Kidney capillary endothelial cell (primary cell): ENCODE measurements around the gene ARID5B.
"Not testable (repeated sequence)": the region's sequence is repeated elsewhere in the genome, so short reads cannot be mapped to it uniquely, and the experiment has no call there.

Experiments used
- DNase-seq: peaks from one replicate; pipeline ENCODE4 v3.0.0-alpha.2; 2018; ENCODE audit warnings: low spot score

ARID5B gene

DNA sequence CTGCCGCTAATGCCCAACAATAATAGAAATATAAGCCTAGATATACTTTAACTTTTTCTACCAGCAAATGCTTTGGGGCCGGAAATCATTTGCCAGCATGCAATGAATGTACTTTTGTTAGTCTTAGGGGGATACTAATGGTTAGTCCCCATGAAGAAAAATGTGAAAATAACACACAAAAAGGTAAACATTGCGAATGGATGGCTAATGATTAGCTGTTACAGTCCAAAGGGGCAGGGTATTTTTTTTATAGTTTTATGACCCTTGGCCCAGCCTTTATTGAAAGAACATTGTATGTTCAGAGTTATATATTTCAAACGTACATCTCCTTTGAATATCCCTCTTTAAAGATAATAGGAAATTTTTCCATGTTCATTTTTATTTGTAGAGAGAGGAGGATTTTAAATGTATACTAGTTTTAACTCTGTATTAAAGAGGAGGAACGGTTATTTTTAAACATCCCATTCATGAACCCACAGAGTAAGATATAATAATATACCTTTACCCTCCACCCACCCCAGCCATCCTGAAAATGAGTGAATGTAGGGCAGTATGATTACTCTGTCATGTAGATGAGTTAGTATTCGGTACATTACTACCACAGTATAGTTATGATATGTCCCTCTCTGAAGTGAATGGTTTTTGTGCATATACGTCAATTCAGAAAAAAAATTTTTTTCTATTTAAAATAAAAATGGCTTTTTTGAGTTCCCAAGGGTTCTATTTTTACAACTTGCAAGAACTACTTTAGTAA lies 63.6 kb downstream of the ARID5B start:
- no peak for DNase-seq

DNA sequence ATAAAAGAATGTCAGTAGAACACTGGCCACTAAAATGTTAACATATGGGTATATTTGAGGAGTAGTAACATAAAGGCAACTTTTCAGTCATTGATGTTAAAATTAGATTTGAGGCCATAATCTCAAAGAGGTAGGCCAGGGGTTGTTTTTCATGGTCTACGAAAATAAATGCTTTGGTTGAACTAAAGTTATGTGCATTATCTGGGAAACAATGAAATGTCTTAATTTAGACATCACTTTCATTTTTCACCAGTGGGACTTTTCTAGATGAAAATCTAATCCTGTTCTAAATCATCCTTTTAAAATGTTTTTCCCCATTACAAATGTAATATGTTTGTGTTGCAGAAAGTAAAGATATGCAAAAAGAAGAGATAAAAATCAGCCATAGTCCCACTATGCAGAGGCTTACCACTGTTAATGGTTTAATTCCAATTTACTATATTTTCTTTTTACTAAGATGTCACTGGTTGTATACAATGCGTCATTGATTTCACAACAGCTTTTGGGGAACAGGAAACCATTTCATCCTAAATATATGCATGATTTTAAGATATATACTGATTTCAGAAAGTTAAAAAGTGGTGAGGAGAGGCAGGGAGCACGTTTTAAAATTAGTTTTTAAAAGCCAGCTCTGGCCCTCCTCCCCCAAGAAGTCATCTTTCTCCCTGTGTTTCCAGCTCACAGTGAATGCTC lies 64.3 kb downstream of the ARID5B start:
- DNase-seq: no peak

DNA sequence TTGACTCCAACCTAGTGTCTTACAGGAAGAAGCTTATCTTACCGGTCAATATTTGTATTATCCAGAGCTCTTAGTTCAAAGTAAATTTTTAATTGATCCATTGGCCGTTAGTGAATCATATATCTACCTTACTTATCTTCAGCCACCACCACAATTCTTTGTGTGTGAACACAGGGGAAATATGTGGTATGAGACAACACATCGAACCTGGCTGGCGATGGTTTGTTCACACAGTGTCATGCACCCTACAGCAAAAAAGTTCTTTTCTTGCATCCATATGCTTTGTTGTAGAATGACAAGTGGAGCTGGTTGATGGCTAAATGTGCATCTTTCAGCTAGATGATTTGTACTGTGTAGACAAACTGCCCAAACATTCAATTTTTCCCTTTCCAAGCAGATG lies 65.8 kb downstream of the ARID5B start:
- no peak for DNase-seq

DNA sequence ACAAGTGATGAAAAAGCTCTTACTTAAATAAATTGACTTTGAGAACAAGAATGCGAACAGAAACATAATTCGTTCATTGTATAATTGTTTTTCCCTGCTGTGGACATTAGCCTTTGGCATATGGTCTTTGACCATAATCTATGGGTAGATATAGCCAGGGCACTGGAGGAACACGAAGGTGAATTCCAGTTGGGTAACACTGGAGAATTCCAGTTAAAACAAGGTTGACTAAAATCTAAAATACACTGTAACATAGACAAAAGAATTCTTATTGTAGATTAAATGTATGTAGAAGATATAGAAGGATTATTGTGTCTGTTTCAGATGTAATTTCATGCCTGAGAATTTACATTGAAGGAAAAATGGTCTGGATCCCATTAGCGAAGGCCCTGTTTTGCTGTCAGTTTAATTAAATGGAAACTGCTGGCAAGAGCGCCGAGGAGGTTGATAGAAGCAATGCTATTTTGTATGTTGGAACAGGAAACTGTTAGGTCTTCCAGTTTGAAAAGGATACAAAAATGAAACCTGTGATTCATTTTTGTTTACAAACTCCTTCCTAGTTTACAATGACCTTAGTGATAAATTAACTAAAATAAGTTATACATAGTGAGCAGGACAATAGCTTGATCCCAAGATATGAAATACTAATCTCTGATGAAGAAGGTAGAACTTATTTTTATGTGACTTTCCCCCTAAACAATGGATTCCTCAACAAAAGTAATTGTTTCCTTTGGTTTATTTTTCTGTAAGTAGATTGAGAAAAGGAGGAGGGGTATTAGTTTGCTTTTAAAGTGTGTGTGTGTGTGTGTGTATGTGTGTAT lies 68.9 kb downstream of the ARID5B start:
- peak; percentile 40 for DNase-seq

DNA sequence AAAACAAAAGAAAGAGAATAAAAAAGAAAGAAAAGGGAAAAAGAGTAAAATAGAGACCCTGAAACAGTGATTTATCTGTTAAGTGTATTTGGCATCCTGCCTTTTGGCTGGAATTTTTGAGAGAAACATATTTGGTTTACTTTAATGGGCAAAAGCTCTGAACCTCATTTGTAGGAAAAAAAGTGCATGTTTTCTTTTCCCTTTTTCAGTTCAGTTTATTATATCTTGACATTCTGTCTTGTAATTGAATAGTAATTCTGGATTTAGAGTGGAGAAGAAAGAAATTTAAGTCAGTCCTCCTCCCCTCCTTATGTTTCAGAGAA lies 69.5 kb downstream of the ARID5B start:
- no peak for DNase-seq

DNA sequence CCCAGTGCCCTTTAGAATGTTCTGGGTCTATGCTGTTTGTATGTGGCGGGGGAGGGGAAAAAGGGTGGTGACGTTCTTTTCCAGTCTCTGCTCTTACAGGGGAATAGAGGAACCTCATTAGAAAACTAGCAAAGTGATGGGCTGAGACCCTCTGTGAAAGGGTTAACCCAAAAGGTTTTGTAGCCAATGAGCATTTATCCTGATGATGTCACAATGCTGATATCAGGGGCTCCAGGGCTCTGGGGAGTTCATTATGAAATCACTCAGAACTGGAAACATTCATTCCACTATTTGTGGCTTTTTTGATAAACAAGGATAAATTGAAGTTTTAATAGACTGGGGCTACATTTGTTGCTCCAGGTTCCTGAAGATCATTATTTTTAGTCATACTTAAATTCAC lies 71.7 kb downstream of the ARID5B start:
- no peak for DNase-seq

DNA sequence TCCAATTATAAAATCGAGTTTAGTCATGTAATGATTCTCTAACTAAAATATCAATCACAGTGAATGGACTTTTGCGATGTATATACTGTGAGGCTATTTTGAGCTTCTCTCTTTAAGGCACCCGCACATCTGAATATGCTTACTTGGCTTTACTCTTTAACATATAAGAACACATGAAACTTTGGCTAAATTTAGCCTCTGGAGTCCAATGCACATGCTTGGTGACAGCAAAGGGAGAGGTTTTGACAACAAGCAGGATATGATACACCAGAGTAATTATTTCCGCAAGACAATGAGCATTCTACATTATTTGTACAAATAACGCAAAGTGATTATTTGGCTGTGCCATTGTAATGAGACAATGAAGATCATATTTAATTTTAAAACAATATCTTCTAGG lies 72.4 kb downstream of the ARID5B start:
- DNase-seq: peak; percentile 86

DNA sequence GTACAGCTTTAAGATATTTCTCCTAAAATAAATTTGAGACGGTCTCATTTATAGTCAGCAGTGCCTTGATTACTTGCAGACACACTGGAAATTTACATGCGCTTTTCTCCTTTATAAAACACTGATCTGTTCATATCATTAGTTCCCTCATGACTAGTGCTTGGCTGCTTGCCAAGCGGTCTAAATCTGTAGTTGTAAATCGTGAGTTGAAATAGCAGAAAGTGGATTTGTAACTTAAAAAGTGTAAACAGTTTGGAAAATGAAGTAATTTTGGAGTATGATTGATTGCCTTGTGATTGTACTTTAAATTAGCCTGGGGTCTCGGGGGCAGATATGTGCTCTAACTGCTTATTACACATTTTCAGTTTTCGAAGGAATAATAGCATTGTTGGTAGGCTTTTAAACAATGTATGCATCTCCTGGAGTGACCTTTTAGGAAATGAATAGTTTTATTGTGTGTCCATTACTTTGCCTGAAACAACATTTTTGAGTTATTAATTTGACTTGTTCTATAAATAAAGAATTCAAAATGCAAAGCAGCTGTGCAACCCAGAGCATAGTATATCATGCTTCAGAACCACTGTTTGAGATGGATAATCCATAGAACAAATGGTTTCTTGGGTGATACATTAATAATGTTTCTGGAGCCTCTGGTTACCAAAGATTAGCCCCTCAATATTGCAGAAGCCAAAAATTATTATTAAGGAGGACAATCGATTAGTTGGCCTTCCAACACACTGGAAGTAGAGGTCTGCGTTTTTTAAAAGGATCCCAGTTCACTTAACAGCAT lies 73.3 kb downstream of the ARID5B start:
- DNase-seq: peak; percentile 64

DNA sequence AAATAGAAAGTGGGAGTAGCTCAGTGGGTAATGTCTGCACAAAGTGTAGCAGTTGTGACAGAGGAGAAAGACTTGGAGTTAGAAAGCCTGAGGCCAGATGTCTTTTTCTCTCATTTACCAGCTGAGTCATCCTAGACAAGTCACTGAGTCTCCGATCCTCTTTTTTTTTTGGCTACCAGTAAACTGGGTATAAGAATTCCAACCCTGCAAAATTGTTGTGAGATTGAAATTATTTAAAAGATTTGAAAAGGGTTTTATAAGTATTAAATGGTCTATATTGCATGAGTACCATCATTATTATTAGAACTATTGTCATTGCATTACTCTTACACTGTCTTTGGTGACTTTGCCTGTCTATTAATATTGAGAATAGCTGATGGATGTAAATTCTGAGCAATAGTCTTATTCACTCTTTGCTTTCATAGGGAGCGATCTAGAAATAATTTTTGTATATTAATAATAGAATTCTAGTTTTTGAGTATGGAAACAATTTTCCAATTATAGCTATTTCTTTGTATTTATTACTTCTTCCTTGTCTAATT lies 74.0 kb downstream of the ARID5B start:
- DNase-seq: peak; percentile 44

DNA sequence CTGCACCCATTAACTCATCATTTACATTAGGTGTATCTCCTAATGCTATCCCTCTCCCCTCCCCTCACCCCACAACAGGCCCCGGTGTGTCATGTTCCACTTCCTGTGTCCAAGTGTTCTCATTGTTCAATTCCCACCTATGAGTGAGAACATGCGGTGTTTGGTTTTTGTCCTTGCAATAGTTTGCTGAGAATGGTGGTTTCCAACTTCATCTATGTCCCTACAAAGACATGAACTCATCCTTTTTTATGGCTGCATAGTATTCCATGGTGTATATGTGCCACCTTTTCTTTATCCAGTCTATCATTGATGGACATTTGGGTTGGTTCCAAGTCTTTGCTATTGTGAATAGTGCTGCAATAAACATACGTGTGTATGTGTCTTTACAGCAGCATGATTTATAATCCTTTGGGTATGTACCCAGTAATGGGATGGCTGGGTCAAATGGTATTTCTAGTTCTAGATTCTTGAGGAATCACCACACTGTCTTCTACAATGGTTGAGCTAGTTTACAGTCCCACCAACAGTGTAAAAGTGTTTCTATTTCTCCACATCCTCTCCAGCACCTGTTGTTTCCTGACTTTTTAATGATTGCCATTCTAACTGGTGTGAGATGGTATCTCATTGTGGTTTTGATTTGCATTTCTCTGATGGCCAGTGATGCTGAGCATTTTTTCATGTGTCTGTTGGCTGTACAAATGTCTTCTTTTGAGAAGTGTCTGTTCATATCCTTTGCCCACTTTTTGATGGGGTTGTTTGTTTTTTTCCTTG lies 75.6 kb downstream of the ARID5B start:
- DNase-seq: not testable (repeated sequence)

DNA sequence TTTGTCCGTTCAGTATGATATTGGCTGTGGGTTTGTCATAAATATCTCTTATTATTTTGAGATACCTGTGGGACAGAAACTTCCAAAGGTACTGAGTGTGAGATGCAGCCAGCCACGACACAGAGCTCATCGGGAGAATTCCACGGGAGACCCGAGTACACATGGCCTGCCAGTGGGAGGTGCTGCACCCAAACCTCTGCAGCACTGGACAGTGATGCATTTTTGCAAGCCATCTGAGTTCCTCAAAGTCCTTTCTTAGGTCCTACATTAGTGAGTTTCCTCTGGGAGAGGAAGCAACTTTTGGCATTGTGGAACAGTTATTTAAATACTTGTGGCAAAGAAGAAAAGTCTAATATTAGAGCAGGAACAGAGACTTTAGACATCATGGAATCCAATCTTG lies 77.5 kb downstream of the ARID5B start:
- no peak for DNase-seq

DNA sequence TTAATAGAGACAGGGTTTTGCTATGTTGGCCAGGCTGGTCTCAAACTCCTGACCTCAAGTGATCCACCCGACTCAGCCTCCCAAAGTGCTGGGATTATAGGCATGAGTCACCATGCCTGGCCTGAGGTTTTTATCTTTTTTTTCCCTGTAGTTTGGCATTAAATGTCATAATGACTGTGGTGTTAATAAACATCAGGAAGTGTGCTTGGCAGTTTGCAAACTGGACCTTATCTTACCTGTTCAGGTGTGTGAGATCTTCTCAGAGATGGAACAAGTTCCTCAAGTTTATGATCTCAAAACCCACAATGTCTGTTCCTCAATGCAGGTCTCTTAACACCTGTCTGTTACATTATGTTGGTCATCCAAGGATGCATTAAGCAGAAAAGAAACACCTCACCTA lies 80.0 kb downstream of the ARID5B start:
- no peak for DNase-seq

DNA sequence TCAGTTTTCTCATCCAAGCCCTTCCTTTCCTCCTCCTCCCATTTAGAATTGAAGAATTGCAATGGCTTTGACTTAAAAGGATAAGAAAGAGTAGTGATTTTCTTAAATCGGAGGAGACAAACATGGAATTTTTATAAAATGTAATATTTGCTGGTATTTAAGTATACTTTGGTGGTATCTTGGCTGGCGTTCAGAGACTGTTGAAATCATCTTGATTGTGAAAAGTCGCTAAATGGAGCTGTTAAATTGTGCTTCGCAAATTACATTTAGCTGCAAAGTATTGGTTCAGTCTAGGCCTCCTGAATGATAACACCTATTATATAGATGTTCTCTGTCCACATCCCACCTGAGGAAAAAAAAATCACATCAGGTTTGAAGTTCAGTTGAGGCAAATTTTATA lies 81.8 kb downstream of the ARID5B start:
- DNase-seq: no peak

DNA sequence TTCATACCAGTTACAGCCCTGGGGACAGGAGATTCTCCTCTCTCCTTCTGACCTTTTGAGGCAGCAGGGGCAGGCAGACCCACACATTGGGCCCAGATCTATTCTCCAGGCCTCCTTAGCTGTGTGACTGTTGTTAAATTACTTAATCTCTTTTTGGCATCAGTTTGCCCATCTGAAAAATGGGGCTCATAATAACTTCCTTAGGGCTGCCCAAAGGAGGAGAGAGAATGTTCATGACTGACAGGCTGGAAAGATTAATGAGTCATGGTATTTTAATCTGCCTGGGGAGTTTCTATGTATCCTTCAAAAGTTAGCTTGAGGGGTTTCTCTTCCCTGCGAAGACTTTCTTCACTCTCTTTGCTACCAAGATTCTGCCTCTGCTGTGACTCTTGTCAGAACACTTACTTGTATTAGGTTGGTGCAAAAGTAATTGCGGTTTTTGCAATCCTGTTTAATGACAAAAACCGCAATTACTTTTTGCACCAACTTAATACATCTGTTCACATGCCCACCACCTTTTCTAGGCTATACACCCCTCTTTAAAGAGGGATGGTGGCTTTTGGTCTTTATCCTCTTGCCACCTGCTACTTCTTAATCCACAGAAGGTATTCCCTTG lies 83.4 kb downstream of the ARID5B start:
- no peak for DNase-seq

DNA sequence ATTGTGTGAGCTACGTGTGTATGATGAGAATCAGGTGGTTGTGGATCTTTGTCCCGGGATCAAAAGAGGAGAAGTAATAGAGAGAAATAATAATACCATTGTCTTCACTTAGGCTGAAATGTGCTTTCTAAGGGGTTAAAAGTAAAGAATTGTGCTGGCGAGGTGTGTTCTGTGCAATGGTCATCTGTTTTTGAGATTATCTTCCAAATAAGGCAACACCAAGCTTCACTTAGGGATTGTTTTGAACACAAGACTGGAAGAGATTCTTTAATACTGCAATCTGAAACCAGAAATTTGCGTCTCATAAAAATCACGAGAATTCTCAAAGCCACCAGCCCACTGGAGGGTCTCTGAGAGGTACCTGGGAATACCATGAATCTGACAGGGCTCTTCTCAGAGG lies 84.2 kb downstream of the ARID5B start:
- DNase-seq: no peak

DNA sequence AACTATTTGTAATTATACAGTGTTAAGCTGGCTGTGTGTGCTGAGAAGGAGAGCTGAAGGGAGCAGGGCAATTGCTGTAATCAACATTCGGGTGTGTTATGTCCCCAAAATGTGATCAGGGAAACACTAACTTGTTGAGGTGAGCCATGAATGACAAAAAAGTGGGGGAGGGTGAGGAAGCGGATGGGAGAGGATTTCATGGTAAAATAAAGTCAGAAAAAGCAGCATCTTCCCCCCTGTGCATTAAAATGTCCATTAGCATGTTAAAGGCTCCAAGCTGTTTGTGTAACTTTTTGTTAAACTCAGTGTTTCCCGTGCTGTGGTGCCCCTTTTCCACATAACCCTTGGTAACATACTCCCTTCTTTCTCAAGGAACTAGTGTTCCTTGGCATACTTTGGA lies 84.9 kb downstream of the ARID5B start:
- DNase-seq: no peak

DNA sequence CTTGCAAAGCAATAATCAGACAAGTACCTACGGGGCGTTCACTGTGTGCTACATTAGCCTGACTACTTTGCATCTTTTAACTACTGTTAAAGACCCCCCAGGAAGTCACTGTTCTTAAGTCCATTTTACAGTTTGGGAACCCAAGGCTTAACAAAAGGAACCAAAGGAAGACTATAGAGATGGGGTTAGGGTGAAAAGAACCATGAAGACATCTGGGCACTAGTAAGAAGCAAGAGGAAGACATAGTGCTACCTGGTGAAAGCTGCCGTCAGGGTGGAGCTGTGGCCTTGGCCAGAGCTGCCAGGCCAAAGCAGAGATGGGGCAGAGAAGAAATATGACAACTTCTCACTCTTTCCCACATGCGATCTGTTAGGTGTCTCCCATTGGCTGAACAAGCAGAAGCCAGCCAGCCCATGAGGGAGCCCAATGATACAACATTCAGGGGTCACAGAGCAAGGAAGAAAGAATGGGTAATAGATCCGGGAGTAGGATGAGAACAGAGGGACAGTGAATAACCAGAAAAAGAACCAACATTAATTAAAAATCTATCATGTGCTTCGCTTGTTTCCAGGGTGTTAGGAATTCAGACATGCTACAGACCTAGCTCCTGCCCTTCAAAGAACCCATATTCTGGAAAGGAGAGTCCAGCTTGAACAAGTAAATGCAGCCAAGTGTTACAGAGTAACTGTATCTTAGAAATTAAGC lies 85.4 kb downstream of the ARID5B start:
- DNase-seq: no peak

DNA sequence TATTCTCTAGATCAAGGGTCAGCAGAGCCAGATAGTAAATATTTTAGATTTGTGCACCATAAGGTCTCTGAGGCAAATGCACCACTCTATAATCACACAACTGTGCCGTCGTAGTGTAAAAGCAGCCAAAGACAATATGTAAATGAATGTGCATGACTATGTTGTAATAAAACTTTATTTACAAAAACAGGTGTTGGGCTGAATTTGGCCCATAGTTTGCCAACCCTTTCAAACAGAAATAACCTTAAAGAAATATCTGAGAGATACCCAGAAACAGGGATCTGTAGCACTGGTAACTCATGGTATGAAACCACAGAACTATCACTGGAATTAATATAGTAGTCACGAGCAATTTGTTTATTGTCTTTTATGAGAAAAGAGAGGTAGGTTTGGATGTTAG lies 86.0 kb downstream of the ARID5B start:
- DNase-seq: no peak

DNA sequence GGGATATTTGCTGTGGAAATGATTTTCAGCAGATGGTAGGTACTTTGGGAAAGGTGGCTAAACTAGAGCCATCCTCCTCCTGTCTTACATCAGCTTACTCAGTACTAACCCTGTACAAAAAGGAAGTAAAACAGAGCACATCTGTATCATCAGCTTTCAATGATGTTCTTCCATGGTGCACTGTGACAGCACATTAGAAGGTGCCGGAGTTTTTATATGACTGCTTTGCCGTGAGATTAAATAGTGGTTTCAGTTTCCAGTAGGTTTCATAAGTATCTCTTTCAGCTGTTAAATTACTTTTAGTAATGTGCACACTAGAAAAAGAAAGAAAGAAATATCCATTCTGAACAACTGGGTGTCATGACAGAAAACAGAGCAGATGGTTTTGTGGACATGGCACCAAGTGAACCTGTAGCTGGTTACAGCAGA lies 86.5 kb downstream of the ARID5B start:
- DNase-seq: no peak
